HG03520 (cell line): ENCODE results near the gene SCAF8.

ENCODE experiments used
- ATAC-seq: cut with Tn5 transposase; IDR thresholded peaks from one replicate; pipeline ENCODE4 v1.9.1; 2021; ENCODE audit warnings: mild to moderate bottlenecking, moderate library complexity; ENCODE audit not compliant: unreplicated experiment

SCAF8 gene

DNA sequence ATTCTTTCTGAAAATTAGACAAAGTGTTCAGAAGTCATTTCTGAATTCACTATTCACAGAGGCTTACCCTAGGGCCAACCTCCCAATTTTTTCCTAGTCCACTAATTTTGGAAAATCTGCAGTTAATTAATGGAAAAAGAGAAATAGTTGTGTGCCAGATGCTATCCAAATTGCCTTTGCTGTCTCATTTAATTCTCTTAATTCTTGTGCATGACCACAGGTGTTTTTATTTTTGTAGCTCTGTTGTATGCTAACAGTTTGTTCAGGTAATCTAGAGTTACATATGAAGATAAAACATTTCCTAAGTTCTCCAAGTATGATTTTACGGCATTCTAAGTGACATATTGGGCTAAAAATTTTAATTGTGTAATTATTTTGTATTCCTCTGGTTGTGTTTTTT is 96.8 kb downstream of the SCAF8 start:
- ATAC-seq = no peak

DNA sequence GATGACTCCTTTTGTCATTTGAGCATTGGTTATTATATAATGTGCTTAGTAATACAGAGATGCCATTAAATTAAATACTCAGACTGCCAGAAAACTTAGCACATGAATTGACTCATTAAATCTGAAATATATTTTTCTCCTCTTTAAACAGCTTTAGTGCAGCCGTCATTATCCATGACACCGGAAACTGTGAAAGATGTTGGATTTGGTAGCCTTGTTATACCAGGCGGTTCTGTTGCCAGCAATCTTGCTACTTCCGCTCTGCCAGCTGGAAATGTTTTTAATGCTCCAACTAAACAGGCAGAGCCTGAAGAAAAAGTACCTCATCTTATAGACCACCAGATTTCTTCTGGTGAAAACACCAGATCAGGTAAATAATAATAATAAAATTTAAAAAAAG is 97.6 kb downstream of the SCAF8 start:
- no peak for ATAC-seq

DNA sequence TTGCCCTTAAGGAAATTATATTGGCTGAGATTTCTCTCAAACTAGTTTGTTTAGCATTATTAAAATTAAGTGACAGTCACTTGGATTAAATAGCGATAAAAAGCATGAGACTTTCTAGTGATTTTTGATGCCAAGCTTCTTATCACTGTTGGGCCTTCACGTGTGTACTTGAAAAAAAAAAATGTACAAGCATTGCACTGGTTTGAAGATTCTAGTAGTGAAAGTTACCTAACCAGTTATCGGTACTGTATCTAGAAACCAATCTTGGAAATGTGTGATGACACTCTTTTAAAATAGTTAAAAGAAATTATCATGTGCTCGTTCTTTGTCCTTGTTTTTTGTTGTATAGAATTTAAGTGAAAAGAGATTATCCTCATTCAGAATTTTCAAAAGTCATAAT is 102.1 kb downstream of the SCAF8 start:
- no peak for ATAC-seq

DNA sequence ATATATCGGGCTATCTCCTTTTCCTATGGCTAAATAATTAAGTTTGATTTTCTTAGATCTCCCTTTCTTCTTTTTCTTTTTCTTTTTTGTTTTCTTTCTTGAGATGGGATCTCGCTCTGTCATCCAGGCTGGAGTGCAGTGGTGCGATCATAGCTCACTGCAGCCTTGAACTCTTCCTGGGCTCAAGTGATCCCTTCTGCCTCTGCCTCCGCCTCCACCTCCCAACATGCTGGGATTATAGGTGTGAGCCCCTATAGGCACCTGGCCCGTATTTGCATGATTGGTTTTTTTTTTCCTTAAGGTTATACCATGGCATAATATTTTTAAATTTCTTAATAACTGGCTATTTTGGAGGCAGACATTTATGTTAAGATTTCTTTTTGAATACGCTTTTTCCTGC is 106.3 kb downstream of the SCAF8 start:
- ATAC-seq = no peak

DNA sequence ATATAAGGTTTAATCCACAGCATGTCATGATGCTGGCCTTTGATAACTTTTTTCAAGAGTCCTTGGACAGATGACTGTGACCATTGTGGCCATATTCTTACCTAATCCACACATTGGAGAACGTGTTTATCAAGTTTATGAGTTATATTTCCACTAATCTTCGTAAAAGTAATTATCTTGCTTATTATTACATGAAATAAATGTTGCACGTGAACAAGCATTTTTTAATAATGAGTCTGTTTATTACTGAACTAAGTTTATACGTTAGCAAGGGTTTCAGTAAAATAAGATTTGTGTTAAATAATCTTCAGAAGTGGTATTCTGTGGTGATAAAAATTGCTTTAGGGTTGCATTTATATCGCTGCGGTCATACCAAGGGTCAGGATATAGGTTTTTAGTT is 107.1 kb downstream of the SCAF8 start:
- no peak for ATAC-seq

DNA sequence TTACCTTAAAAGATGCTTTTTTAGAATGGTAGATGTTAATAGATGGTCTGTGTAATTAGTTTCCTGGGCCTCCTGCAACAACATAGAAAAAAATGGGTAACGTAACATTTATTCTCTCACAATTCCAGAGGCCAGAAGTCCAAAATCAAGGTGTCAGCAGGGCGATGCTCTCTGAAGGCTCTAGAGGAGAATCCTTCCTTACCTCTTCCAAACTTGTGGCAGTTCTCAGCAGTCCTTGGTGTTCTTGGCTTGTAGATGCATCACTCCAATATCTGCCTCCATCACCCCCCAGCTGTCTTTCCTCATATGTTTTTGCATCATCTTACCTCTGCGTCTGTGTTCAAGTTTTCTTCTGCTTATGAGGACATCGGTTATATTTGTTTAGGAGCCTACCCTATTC is 107.9 kb downstream of the SCAF8 start:
- no peak for ATAC-seq

DNA sequence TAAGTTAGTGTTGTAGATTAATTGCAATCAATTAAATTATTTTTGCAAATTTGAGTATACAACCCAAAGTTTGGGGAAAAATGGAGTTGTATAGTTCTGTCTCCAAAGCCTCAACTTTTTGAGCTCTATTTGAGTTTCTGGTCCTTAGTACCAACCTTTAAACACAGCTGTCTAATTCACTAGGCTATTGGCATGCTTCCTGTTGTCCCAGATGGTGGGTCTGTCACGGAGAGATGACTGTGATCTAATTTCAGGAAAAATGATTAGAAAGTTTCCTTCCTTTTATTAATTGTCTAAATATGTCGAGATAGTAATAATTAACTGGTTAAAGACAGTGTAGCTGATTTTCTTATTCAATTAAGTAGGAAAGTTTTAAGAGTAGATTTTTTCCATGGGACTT is 109.6 kb downstream of the SCAF8 start:
- ATAC-seq = no peak

DNA sequence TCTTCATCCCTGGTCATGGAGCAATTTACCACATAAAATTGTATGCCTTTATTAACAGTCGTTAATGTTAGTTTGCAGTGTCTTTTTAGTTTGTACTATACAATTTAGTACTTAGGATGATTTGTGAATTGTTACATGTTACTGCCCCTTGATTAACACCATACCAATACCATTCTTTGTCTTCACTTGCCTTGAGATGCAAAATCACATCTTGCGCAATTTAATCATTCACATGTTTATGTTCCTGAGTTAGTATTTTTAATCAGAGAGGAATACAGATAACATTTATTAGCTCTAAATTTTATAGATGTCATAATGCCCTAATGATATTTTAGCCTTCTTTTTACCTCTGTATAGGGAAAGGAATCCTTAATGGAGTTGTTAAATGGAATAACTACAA is 114.1 kb downstream of the SCAF8 start:
- no peak for ATAC-seq

DNA sequence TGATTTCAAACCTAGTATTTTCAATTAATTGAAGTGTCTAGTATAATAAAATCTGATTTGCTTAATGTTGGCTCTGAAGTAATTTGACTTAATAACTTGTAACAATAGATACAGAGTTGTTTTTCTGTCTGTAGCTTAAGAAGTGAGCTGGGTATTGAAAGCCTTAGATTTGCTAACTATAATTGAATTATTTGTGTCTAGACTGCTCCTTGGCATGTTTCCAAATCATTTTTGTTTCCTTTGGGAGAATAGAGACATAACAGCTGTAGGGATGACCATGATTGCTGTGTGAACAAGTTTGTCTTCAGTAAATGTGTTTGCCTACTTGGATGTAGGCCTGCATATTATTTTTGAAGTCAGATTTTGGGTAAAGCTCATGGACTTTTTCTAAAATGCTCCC is 115.4 kb downstream of the SCAF8 start:
- ATAC-seq = no peak

DNA sequence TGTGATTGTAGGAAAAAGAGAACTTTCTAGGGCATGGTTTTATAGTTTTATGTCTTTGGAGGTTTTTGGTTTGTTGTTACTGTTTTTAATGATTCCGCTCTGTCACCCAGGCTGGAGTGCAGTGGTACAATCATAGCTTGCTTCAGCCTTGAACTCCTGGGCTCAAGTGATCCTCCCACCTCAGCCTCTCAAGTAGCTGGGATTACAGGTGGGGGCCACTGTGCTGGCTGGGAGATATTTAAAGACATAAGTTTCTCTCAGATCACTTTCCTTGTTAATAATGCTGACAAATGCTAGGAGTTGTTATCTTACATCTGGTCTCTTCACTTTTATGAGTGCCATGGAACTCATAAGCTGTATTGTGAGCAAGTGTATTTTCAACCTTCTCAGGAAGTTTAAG is 116.3 kb downstream of the SCAF8 start:
- no peak for ATAC-seq

DNA sequence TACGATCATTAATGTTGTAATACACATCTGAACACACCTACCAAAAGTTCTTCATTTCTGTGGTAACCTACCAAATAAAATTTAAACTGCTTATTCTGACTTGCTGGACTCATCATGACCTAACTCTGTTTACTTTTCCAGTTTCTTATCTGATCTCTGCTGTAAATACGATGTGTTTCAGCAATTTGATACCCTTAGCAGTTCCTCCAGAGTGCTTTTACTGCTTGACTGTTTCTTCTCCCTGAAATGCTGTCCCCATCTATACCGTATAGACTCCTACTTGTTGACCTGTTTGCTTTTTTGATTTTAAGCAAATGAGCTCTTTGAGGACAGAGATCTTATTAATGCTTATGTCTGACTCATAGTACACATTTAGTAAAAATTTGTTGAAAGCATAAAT is 119.5 kb downstream of the SCAF8 start:
- ATAC-seq = no peak

DNA sequence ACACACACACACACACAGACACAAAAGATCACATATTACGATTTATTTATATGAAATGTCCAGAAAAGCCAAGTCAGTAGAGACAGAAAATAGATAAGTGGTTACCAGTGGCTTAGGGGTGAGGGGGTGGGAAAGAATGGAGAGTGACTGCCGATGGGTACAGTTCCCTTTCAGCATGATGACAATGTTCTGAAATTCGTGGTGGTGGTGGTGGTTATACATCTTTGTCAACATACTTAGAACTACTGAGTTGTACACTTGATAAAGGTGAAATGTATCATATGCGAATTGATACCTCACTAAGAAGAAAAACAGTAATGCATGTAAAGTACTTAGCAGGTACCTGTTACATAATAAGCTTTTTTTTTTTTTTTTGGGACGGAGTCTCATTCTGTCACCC is 124.3 kb downstream of the SCAF8 start:
- ATAC-seq = no peak

DNA sequence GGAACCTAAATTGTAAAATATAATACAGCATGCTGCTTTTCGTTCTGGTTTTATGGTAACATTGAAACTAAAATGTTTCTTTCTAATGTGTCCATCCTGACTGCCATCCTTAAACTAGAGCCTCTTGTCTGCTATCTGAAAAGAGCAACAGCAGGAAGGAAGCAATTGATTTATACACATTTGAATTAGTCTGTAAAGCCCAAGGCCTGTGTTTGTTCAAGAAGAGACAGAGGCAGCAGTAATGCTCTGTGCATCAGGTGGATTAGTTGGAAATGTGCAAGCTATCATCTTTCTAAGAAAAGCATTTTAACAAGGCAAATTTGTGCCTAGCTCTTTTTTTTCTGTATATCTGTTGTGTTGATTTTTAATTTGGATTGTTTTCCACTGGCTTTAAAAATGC is 128.6 kb downstream of the SCAF8 start:
- no peak for ATAC-seq

DNA sequence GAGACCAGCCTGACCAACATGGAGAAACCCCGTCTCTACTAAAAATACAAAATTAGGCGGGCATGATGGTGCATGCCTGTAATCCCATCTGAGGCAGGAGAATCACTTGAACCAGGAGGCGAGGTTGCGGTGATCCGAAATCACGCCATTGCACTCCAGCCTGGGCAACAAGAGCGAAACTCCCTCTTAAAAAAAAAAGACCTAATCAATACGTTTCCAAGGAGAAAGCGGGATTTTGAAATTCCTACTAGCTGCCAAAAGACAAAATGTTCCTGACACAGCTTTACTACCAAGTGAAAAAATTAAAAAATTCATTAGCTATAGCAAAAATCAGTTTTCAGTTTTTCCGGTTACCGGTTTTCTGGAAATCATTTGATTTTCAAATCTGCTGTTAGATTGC is 129.3 kb downstream of the SCAF8 start:
- ATAC-seq = no peak

DNA sequence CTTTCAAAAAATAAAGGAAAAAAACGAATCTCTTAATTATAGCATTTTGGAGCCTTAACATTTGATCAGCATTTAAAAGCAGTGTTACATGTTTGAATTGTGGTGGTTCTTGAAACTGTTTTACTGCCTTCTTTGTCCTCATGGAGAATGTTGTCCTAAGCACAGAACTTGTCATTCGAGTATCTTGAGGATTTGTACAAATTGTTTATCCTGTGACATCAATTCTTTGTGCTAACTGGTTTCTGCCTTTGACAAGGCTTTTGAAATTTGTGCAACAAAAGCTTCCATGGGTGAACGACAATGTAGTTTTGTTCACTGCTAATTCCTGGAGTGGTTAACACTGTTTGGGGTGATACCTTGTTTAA is 130.8 kb downstream of the SCAF8 start:
- no peak for ATAC-seq

DNA sequence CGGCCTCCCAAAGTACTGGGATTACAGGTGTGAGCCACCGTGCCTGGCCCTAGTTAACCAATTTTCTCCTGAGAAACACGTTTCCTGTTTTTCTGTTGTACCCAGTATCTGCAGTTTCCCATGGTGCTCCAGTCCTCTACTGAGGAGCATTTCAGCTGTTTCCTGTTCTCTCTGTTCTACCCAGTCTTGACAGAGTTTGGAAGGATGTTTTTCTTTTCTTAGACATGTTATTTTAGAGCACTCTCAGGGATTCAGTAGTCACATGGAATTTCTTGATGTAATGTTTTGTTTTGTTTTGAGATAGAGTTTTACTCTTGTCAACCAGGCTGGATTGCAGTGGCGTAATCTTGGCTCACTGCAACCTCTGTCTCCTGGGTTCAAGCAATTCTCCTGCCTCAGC is 132.1 kb downstream of the SCAF8 start:
- ATAC-seq = no peak

DNA sequence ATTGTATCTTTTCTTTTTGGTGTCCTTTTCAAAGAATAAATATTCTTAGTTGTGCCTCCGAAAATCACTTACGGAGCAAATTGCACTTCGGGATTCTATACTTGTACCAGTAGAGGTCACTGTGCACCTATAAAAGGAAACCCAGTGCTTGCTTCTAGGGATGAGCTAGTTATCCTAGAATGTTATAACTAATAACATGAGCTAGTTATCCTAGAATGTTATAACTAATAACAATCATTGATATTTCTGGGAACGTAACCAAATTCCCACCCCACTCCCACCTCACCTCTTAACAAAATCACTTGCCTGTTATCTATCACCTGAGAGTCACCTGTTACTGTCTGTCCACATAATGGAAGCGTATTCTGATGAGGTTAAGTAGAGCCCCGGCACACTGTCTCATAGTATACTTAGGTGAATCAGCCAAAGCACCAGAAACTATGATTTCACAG is 135.0 kb downstream of the SCAF8 start:
- no peak for ATAC-seq

DNA sequence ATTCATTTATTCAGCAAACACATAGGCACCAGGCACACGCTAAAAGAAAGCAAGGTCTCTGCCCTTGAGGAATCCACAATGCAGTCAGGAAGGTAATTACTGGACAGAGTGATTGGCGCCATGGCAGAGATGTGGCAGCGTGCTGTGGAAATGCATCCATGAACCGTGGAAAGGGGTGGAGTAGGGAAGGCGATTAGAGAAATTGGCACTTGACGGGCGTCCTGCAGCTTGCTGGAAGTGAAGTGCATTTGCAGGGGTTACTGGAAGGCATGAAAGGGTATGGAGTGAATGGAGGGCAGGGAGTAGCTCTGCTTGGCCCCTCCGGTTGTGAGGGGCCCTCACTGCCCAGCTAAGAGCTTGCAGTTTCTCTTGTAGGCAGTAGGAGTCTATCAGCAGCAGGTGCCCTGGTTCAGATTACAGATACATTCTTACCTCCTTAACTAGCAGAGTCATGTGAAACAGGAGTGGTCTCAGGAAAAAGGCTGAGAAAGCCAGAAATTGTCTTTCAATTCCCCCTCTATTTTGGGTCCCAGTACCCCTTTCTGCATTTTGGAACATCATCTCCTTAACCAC is 139.4 kb downstream of the SCAF8 start:
- ATAC-seq = no peak

DNA sequence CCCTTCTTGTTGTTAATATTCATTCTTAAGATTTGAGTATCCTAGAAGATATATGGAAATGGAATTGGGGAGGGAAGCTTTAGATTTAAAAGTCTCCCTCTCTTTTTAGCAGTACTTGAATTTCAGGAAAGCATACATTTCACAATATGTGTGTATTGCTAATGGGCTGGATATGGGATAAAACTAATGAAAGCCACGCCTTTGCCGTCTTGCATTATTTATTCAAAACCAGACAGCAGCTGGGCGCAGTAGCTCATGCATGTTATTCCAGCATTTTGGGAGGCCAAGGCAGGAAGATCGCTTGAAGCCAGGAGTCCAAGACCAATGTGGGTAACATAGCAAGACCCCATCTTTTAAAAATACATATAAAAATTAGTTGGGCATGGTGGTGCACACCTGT is 140.3 kb downstream of the SCAF8 start:
- no peak for ATAC-seq

DNA sequence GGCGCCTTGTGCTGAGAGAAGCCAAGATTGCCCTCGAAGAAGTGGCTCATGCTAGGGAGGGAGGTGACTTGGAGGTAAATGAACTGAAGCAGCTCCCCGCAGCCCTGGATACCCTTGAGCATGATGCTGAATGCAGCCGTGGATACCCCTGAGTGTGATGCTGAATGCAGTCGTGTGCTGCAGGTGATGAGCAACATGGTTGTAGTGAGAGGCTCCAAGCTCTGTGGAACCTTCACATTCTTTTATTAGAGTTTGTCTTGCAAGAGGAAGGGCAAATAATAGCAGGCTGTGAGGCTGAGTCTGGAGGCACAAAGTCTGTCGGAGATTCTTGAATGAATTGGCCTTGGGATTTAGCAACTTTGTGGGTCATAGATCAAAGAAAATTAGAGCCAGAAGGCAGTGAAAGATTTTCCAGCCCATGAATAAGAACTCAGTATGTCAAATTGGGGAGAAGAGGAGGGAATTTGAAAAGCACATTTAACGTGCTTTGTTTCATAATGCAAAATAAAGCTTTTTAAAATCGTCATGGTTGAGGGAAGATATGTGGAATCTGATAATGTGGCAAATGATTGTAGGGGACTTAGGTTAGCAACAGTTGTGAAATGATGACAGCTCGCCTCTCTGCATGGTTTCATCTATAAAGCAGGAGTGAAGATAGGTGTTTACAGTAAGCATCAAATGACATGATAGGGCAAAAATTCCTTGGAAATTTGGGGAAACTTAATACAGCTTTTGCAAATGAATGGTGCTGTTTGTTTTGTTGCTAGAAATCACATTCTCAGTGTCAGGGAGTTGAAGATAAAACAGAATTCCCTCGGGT is 141.8 kb downstream of the SCAF8 start:
- no peak for ATAC-seq

DNA sequence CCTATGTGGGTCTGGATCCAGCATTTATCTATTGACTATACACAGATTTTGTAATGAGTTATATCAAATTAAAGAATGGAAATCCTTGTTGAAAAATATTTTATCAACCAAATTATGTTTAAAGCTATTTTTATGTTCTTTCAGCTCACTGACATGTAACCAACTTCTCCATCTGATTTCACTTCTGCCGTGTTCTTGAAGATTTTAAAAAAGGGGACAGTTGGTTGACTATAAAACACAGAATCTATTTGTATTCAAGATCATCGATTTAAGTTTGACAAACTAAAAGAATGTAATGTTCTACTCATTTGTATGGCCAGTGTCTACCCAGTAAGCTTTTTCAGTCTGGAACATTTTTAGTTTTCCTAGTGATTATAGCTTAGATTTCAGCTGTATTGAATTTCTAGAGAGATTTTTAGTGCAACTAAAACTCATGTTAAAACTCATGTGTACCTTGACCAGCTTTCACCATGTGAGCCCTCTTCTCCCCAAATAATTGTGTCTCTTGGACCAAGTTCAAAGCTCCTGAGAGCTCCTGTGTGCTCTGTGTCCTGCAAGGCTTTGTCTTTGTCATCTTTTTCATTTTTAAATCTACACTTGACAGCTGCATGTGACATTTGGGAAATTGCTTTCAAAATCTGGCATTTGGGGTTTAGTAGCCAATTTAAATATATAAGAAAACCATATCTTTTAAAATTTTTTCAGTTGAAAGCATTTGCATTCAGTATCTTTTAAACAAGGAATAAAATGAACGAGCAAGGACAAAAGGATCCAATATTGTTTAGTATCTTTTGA is 143.5 kb downstream of the SCAF8 start:
- ATAC-seq = no peak

DNA sequence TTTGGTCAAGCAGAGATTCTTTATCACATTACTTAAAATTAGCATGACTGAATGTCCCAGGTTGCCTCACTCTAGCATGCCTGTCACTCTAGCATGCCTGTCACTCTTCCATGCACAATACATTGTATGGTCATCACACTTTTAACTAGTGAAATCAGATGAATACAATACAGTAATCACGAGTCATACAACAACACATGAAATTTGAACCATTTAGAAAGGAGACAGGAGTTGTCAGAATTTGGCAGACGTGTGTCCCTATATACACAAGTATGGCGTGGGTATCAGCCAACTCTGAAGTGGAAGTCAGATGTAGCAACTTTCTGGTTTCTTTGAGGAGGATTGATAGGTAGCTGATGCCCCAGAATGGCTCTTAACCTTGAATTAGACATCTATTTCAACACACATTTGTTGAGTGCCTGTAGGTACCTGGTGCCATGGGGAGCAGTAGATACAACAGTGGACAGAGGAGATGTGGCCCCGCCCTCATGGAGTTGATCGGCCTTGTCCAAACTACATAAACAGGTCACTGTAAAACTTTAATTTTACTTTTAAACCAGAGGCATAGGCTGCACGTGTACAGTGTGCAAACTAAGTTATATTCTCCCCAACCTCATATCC is 145.8 kb downstream of the SCAF8 start:
- no peak for ATAC-seq
